H1 (cell line): ENCODE results near the gene PTCHD4.

Source experiments
- CHD2 ChIP-seq: IDR thresholded peaks from 2 replicates; pipeline ENCODE4 v1.6.1; 2012; ENCODE audit warnings: low read length, improper control_type of control experiment
- TF ChIP-seq, protein P1 (sequence below), 3 experiments: IDR thresholded peaks; 1 replicate in 2 of 3; 2 replicates in 1 of 3; pipeline versions ENCODE4 v1.5.1 to v1.6.1; 2011; ENCODE audit warnings: low read length in 3 of 3, mild to moderate bottlenecking in 3 of 3, inconsistent platforms in 2 of 3, low read depth in 1 of 3, moderate library complexity in 1 of 3; ENCODE audit not compliant: insufficient read depth in 1 of 3; ENCODE audit errors: control extremely low read depth in 1 of 3

- TF ChIP-seq, protein P1, sequence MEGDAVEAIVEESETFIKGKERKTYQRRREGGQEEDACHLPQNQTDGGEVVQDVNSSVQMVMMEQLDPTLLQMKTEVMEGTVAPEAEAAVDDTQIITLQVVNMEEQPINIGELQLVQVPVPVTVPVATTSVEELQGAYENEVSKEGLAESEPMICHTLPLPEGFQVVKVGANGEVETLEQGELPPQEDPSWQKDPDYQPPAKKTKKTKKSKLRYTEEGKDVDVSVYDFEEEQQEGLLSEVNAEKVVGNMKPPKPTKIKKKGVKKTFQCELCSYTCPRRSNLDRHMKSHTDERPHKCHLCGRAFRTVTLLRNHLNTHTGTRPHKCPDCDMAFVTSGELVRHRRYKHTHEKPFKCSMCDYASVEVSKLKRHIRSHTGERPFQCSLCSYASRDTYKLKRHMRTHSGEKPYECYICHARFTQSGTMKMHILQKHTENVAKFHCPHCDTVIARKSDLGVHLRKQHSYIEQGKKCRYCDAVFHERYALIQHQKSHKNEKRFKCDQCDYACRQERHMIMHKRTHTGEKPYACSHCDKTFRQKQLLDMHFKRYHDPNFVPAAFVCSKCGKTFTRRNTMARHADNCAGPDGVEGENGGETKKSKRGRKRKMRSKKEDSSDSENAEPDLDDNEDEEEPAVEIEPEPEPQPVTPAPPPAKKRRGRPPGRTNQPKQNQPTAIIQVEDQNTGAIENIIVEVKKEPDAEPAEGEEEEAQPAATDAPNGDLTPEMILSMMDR (IDR thresholded peaks at IDR 0.05; ENCODE audit: control extremely low read depth in 1 of 3, insufficient read depth in 1 of 3, low read depth in 1 of 3, low read length in 3 of 3): no peak
- no peak for TF ChIP-seq CHD2
Observed at GRCh38 chr6:48101290-48101689, 9.7 kb downstream of the PTCHD4 start.
